IMR-90 (cell line): Measurements from ENCODE around the gene AUH. TPM values are rescaled to one million over a fixed set of nuclear protein-coding genes. Genes with fewer than 3 reads are reported as not detected.
A peak's percentile ranks its signal among the peaks of the same experiment; 100 is the strongest.

Source experiments
- ATAC-seq: fragments of 200-7000 bp; cut with Tn5 transposase; 2 replicates; pipeline ENCODE4 v1.9.1; 2020; ENCODE audit warnings: low read depth, mild to moderate bottlenecking, moderate library complexity
- BruUV-seq: library from RNA; stranded (reverse); fragments of 400-500 nt; replicated peaks from 2 replicates; lab custom pipeline; 2021; lab: Mats Ljungman, UMichigan
- CTCF ChIA-PET: fragments of 300-600 bp; formaldehyde crosslinking; extraction: SDS; loops from one replicate; lab custom pipeline; 2021; ENCODE audit warnings: antibody characterized with exemption; lab: Yijun Ruan, JAX
- POLR2A ChIA-PET: fragments of 300-600 bp; sonication (Branson Sonifier 250); formaldehyde crosslinking; loops from one replicate; lab custom pipeline; 2022; ENCODE audit warnings: antibody characterized with exemption; ENCODE audit not compliant: unreplicated experiment; lab: Charles Lee
- DNase-seq: peaks from one replicate; pipeline ENCODE4 v3.0.0; 2013
- H2AFZ ChIP-seq: replicated peaks from 2 replicates; pipeline ENCODE3; 2013; ENCODE audit warnings: low read length, mild to moderate bottlenecking; ENCODE audit not compliant: poor library complexity
- H2AK5ac ChIP-seq: 2 replicates; pipeline ENCODE4 v1.6.1; 2013; ENCODE audit warnings: low read depth, low read length, inconsistent platforms
- H2AK9ac ChIP-seq: replicated peaks from 2 replicates; pipeline ENCODE3; 2013; ENCODE audit warnings: mild to moderate bottlenecking, low read depth, low read length, moderate library complexity; ENCODE audit not compliant: poor library complexity
- H2BK120ac ChIP-seq: 2 replicates; pipeline ENCODE4 v1.6.1; 2013; ENCODE audit warnings: low read depth, low read length, inconsistent platforms
- H2BK15ac ChIP-seq: 3 replicates; pipeline ENCODE4 v1.6.1; 2013; ENCODE audit warnings: low read depth, low read length, inconsistent platforms
- H2BK20ac ChIP-seq: 2 replicates; pipeline ENCODE4 v1.6.1; 2013; ENCODE audit warnings: low read depth, mild to moderate bottlenecking, inconsistent platforms, low read length, moderate library complexity
- H2BK5ac ChIP-seq: 2 replicates; pipeline ENCODE4 v1.6.1; 2013; ENCODE audit warnings: mild to moderate bottlenecking, low read depth, low read length, inconsistent platforms; ENCODE audit not compliant: poor library complexity, severe bottlenecking
- H3K14ac ChIP-seq: replicated peaks from 2 replicates; pipeline ENCODE4 v1.6.1; 2013; ENCODE audit warnings: low read depth, low read length, inconsistent platforms
- H3K18ac ChIP-seq: 2 replicates; pipeline ENCODE4 v1.6.1; 2013; ENCODE audit warnings: low read depth, low read length, control low read depth
- H3K23ac ChIP-seq: 2 replicates; pipeline ENCODE4 v1.6.1; 2013; ENCODE audit warnings: low read depth, low read length, inconsistent platforms
- H3K27ac ChIP-seq: 2 replicates; pipeline ENCODE4 v1.5.1; 2013; ENCODE audit warnings: mild to moderate bottlenecking, control low read depth, low read length; ENCODE audit not compliant: insufficient read depth
- H3K27me3 ChIP-seq: 2 replicates; pipeline ENCODE4 v1.6.1; 2013; ENCODE audit warnings: low read length; ENCODE audit not compliant: control insufficient read depth, insufficient read depth
- H3K36me3 ChIP-seq: 2 replicates; pipeline ENCODE4 v1.6.1; 2013; ENCODE audit warnings: low read length, mixed read lengths; ENCODE audit not compliant: control insufficient read depth, insufficient read depth
- H3K4ac ChIP-seq: 2 replicates; pipeline ENCODE4 v1.6.1; 2013; ENCODE audit warnings: low read depth, low read length, inconsistent platforms
- H3K4me1 ChIP-seq: 2 replicates; pipeline ENCODE4 v1.6.1; 2013; ENCODE audit warnings: low read length, mixed read lengths; ENCODE audit not compliant: control insufficient read depth, insufficient read depth
- H3K4me2 ChIP-seq: 2 replicates; pipeline ENCODE4 v1.6.1; 2013; ENCODE audit warnings: low read depth, mild to moderate bottlenecking, control low read depth, low read length, moderate library complexity
- H3K4me3 ChIP-seq: 2 replicates; pipeline ENCODE4 v1.5.1; 2013; ENCODE audit warnings: low read depth, mild to moderate bottlenecking, control low read depth, low read length, moderate library complexity; ENCODE audit not compliant: insufficient read depth
- H3K56ac ChIP-seq: 2 replicates; pipeline ENCODE4 v1.6.1; 2013; ENCODE audit warnings: low read length, inconsistent platforms; ENCODE audit not compliant: insufficient read depth; ENCODE audit errors: extremely low read depth
- H3K79me1 ChIP-seq, 2 experiments: 2 replicates each; pipeline ENCODE4 v1.6.1; 2013; ENCODE audit warnings: low read length in 2 of 2, inconsistent platforms in 1 of 2, low read depth in 1 of 2
- H3K9ac ChIP-seq: 2 replicates; pipeline ENCODE4 v1.6.1; 2013; ENCODE audit warnings: low read depth, low read length, control low read depth
- H3K9me1 ChIP-seq: 2 replicates; pipeline ENCODE4 v1.6.1; 2013; ENCODE audit warnings: low read length, inconsistent platforms; ENCODE audit not compliant: insufficient read depth
- H3K9me3 ChIP-seq: 2 replicates; pipeline ENCODE4 v1.6.1; 2013; ENCODE audit warnings: low read length; ENCODE audit not compliant: control insufficient read depth, insufficient read depth
- H4K20me1 ChIP-seq: 2 replicates; pipeline ENCODE4 v1.6.1; 2013; ENCODE audit warnings: low read length, inconsistent platforms; ENCODE audit not compliant: insufficient read depth
- H4K5ac ChIP-seq: 2 replicates; pipeline ENCODE4 v1.6.1; 2013; ENCODE audit warnings: mild to moderate bottlenecking, low read depth, low read length, control low read depth
- H4K8ac ChIP-seq, 2 experiments: 2 replicates each; pipeline ENCODE4 v1.6.1; 2013; ENCODE audit warnings: low read depth in 2 of 2, low read length in 2 of 2, control low read depth in 1 of 2, inconsistent platforms in 1 of 2
- H4K91ac ChIP-seq: 2 replicates; pipeline ENCODE4 v1.6.1; 2013; ENCODE audit warnings: low read depth, low read length, inconsistent platforms; ENCODE audit not compliant: insufficient read depth
- CEBPB ChIP-seq: IDR thresholded peaks from 2 replicates; pipeline ENCODE4 v1.6.1; 2012; ENCODE audit warnings: low read depth, low read length, improper control_type of control experiment
- RCOR1 ChIP-seq: IDR thresholded peaks from 2 replicates; pipeline ENCODE4 v1.6.1; 2012; ENCODE audit warnings: mild to moderate bottlenecking, low read length, improper control_type of control experiment; ENCODE audit not compliant: insufficient replicate concordance
- WGBS, 2 experiments: methylation state at CpG; one replicate each; pipeline versions ENCODE4 v1.1.5 to v1.1.7; 2013; ENCODE audit warnings: missing lambda C conversion rate in 2 of 2; ENCODE audit not compliant: insufficient read length in 1 of 2; ENCODE audit errors: extremely low coverage in 2 of 2; 5-methylcytosine and 5-hydroxymethylcytosine counted together
- dilution Hi-C: fragments of 300-500 bp; cut with HindIII; formaldehyde crosslinking; loops from one replicate; pipeline ENCODE4 v1.14.3; 2018; ENCODE audit warnings: low sequenced_read_pairs; ENCODE audit not compliant: unreplicated experiment
- in situ Hi-C: fragments of 300-500 bp; cut with MboI; formaldehyde crosslinking; loops from 3 replicates; pipeline ENCODE4 v1.14.3; 2019; ENCODE audit warnings: low sequenced_read_pairs, inconsistent platforms, mixed read lengths
- intact Hi-C: fragments of 100-400 bp; cut with micrococcal nuclease; formaldehyde crosslinking; loops from 2 replicates; pipeline ENCODE4 v1.10.0; 2022
- polyA plus RNA-seq, 3 experiments: library from polyadenylated mRNA; depleted of rRNA; stranded (reverse); fragments of >200 nt; gene quantifications; 2 replicates each; pipeline ENCODE4 v1.2.3, GENCODE V29; 2012; ENCODE audit warnings: low replicate concordance in 1 of 3
- total RNA-seq: library from RNA; depleted of rRNA; stranded (reverse); fragments of >200 nt; gene quantifications from 2 replicates; pipeline ENCODE4 v1.2.3, GENCODE V29; 2012
- TF ChIP-seq, protein P1 (sequence below): fragments of 150-350 bp; IDR thresholded peaks from 2 replicates; pipeline ENCODE4 v1.6.1; 2016; ENCODE audit warnings: low read depth, mild to moderate bottlenecking, low read length, moderate library complexity, borderline replicate concordance

AUH gene
- total and polyA plus RNA-seq, 2 of the 4 experiments (the other 2 are of a cell fraction) = 5.9 to 8.1 TPM

GRCh38 chr9:91177661-91178280, 183.9 kb downstream of the AUH start:
- H3K56ac ChIP-seq = no peak overlapping the region
- peak overlapping the region; percentile 94 for H2AK9ac ChIP-seq
- 0 out of 2 replicates have a peak overlapping the region, but pooled peaks have one; percentile 72 for H3K23ac ChIP-seq
- H3K36me3 ChIP-seq = no peaks in the 10 kb centered on the region
- H3K4me1 ChIP-seq = peaks cover 10% of the 10 kb centered on the region
- H3K79me1 ChIP-seq = peaks cover 3 to 8% of the 10 kb centered on the region in 2 experiments; a peak in 2 of 4 replicates
- POLR2A ChIA-PET = no interaction called here
- 95% methylated on average over 11 of the region's 15 CpGs; no CpG with 5 or more reads in 1 of the 2 experiments for WGBS, 2 experiments
- H3K18ac ChIP-seq = peak overlapping the region; percentile 34
- H3K9ac ChIP-seq = no peak overlapping the region
- peak overlapping the region; percentile 96; the same call in 2 of the 3 replicates for H2BK15ac ChIP-seq
- no peak for TF ChIP-seq RCOR1
- TF ChIP-seq, protein P1, sequence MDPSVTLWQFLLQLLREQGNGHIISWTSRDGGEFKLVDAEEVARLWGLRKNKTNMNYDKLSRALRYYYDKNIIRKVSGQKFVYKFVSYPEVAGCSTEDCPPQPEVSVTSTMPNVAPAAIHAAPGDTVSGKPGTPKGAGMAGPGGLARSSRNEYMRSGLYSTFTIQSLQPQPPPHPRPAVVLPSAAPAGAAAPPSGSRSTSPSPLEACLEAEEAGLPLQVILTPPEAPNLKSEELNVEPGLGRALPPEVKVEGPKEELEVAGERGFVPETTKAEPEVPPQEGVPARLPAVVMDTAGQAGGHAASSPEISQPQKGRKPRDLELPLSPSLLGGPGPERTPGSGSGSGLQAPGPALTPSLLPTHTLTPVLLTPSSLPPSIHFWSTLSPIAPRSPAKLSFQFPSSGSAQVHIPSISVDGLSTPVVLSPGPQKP = no peak
- TF ChIP-seq CEBPB = no peak
- CTCF ChIA-PET = interaction anchor here (0.5 kb wide), 1 partner anchor 78 kb away, joined by 3 read pairs; no protein-coding TSS in a partner anchor
- peak overlapping the region; percentile 43 for H2BK5ac ChIP-seq
- in situ Hi-C loops (no loop called here), dilution Hi-C loops (no loop called here), intact Hi-C loops (no loop called here)
- peak overlapping the region; percentile 98 for H2BK120ac ChIP-seq
- H3K9me1 ChIP-seq = peaks cover 14% of the 10 kb centered on the region
- H3K4me3 ChIP-seq = no peak overlapping the region
- H3K4me2 ChIP-seq = no peak overlapping the region
- H4K91ac ChIP-seq = peak overlapping the region; percentile 94
- H4K5ac ChIP-seq = peak overlapping the region; percentile 40; the same call in 1 of the 2 replicates
- peak overlapping the region; percentile 98 for H2BK20ac ChIP-seq
- peak overlapping the region; percentile 50 for H2AFZ ChIP-seq
- peak overlapping the region; percentile 99 for H2AK5ac ChIP-seq
- H3K9me3 ChIP-seq = no peaks in the 10 kb centered on the region
- H3K27ac ChIP-seq = no peak overlapping the region; the same call in 1 of the 2 replicates
- no peak for ATAC-seq
- peak; percentile 65 for DNase-seq
- no peaks in the 10 kb centered on the region for H4K20me1 ChIP-seq
- H4K8ac ChIP-seq = peak overlapping the region; percentile 91 to 95; a peak in 3 of 4 replicates
- no TSS peak for BruUV-seq
- no peaks in the 10 kb centered on the region for H3K27me3 ChIP-seq
- peak overlapping the region; percentile 98 for H3K4ac ChIP-seq
- peak overlapping the region; percentile 84 for H3K14ac ChIP-seq
